Liver (tissue), 3 donors: ENCODE results near the gene SH3BGRL3.

Experiments used
- TAF1 ChIP-seq: conservative IDR thresholded peaks from 2 replicates; pipeline ENCODE4 v1.6.1; 2016; ENCODE audit warnings: antibody characterized with exemption, mild to moderate bottlenecking
- YY1 ChIP-seq: IDR thresholded peaks from 2 replicates; pipeline ENCODE4 v1.6.1; 2016; ENCODE audit warnings: antibody characterized with exemption, mild to moderate bottlenecking
- TF ChIP-seq, protein P1 (sequence below): fragments of 150-350 bp; IDR thresholded peaks from 2 replicates; pipeline ENCODE4 v1.5.1; 2017; ENCODE audit warnings: improper control_type of control experiment, low read depth, low read length; ENCODE audit not compliant: missing input control
- TF ChIP-seq, protein P2 (sequence below): IDR thresholded peaks from 2 replicates; pipeline ENCODE4 v1.6.1; 2016; ENCODE audit warnings: antibody characterized with exemption
- TF ChIP-seq, protein P3 (sequence below): IDR thresholded peaks from 2 replicates; pipeline ENCODE4 v1.6.1; 2016; ENCODE audit warnings: antibody characterized with exemption, mild to moderate bottlenecking
- donor health status: healthy.
- donor health status: healthy.

DNA sequence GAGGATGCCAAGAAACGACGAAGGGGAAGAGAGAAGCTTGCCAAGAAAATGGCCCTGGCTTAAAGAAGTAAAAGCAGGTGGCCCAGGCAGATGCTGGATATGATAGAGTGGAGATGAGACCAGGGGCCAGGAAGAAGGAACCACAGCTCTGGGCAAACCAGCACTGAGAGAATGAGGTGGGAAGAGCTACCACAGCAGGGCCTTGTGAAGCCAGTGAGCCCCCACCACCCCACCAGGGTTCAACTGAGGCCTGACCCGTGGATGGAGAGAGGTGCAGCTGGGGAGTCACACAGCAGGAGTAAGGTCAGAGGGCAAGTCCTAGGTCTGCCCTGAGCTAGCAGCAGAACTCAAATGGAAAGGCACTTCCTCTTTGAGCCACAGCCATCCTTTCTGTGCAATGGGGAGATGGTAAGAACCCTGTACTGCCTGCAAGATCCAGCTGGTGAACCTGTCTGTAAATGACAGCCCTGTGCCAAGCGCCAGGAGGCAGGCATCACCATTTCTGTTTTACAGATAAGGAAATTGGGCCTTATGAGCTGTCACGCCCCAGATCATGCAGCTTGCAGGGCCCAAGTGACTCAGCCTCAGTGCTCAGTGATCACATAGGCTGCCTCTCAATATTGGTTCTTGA is 8.5 kb downstream of the SH3BGRL3 start:
- TF ChIP-seq YY1 (no peak), TAF1 (no peak)
- TF ChIP-seq, protein P1, sequence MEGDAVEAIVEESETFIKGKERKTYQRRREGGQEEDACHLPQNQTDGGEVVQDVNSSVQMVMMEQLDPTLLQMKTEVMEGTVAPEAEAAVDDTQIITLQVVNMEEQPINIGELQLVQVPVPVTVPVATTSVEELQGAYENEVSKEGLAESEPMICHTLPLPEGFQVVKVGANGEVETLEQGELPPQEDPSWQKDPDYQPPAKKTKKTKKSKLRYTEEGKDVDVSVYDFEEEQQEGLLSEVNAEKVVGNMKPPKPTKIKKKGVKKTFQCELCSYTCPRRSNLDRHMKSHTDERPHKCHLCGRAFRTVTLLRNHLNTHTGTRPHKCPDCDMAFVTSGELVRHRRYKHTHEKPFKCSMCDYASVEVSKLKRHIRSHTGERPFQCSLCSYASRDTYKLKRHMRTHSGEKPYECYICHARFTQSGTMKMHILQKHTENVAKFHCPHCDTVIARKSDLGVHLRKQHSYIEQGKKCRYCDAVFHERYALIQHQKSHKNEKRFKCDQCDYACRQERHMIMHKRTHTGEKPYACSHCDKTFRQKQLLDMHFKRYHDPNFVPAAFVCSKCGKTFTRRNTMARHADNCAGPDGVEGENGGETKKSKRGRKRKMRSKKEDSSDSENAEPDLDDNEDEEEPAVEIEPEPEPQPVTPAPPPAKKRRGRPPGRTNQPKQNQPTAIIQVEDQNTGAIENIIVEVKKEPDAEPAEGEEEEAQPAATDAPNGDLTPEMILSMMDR: no peak
- TF ChIP-seq, protein P2, sequence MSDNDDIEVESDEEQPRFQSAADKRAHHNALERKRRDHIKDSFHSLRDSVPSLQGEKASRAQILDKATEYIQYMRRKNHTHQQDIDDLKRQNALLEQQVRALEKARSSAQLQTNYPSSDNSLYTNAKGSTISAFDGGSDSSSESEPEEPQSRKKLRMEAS: no peak
- TF ChIP-seq, protein P3, sequence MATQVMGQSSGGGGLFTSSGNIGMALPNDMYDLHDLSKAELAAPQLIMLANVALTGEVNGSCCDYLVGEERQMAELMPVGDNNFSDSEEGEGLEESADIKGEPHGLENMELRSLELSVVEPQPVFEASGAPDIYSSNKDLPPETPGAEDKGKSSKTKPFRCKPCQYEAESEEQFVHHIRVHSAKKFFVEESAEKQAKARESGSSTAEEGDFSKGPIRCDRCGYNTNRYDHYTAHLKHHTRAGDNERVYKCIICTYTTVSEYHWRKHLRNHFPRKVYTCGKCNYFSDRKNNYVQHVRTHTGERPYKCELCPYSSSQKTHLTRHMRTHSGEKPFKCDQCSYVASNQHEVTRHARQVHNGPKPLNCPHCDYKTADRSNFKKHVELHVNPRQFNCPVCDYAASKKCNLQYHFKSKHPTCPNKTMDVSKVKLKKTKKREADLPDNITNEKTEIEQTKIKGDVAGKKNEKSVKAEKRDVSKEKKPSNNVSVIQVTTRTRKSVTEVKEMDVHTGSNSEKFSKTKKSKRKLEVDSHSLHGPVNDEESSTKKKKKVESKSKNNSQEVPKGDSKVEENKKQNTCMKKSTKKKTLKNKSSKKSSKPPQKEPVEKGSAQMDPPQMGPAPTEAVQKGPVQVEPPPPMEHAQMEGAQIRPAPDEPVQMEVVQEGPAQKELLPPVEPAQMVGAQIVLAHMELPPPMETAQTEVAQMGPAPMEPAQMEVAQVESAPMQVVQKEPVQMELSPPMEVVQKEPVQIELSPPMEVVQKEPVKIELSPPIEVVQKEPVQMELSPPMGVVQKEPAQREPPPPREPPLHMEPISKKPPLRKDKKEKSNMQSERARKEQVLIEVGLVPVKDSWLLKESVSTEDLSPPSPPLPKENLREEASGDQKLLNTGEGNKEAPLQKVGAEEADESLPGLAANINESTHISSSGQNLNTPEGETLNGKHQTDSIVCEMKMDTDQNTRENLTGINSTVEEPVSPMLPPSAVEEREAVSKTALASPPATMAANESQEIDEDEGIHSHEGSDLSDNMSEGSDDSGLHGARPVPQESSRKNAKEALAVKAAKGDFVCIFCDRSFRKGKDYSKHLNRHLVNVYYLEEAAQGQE: no peak
